ENCODE data around the gene ATG2A.
"Not testable (repeated sequence)": the region's sequence is repeated elsewhere in the genome, so short reads cannot be mapped to it uniquely, and the experiment has no call there.

ATG2A gene

GRCh38 chr11:64846998-64847666, 69.9 kb downstream of the ATG2A start:
- Histone ChIP-seq H3K36me3 (ENCODE audit: control insufficient read depth, insufficient read depth, low read length) (peaks cover under 1% of the 10 kb centered on the region; the same call in 1 of the 2 replicates), H3K27me3 (replicated peaks; ENCODE audit: control insufficient read depth, insufficient read depth, low read length) (no peaks in the 10 kb centered on the region), H3K4me3 (replicated peaks; ENCODE audit: low read depth, low read length) (no peak overlapping the region)
- TF ChIP-seq CTCF (IDR thresholded peaks at IDR 0.05; ENCODE audit: insufficient read depth, low read length, poor library complexity, severe bottlenecking) = peak; percentile 91
- DNase-seq (ENCODE audit: extremely low read depth, insufficient read length) = peak; percentile 80

GRCh38 chr11:64845776-64846129, 71.3 kb downstream of the ATG2A start:
- not testable (repeated sequence) for H3K27me3 ChIP-seq (replicated peaks; ENCODE audit: control insufficient read depth, insufficient read depth, low read length); H3K4me3 ChIP-seq (replicated peaks; ENCODE audit: low read depth, low read length); DNase-seq (ENCODE audit: extremely low read depth, insufficient read length); H3K36me3 ChIP-seq (ENCODE audit: control insufficient read depth, insufficient read depth, low read length)

- TF ChIP-seq CTCF (IDR thresholded peaks at IDR 0.05; ENCODE audit: insufficient read depth, low read length, poor library complexity, severe bottlenecking) = no peak
- H3K36me3 ChIP-seq (ENCODE audit: control insufficient read depth, insufficient read depth, low read length) = no peaks in the 10 kb centered on the region
- peak overlapping the region; percentile 53 for H3K4me3 ChIP-seq (replicated peaks; ENCODE audit: low read depth, low read length)
- H3K27me3 ChIP-seq (replicated peaks; ENCODE audit: control insufficient read depth, insufficient read depth, low read length) = no peaks in the 10 kb centered on the region
- no peak for DNase-seq (ENCODE audit: extremely low read depth, insufficient read length)
These were observed 71.8 kb downstream of the ATG2A start for GRCh38 chr11:64845129-64845775.
